Measurements from ENCODE around the gene DOCK4. TPM values are rescaled to one million over a fixed set of nuclear protein-coding genes. Genes with fewer than 3 reads are reported as not detected.

Gene DOCK4, protein sequence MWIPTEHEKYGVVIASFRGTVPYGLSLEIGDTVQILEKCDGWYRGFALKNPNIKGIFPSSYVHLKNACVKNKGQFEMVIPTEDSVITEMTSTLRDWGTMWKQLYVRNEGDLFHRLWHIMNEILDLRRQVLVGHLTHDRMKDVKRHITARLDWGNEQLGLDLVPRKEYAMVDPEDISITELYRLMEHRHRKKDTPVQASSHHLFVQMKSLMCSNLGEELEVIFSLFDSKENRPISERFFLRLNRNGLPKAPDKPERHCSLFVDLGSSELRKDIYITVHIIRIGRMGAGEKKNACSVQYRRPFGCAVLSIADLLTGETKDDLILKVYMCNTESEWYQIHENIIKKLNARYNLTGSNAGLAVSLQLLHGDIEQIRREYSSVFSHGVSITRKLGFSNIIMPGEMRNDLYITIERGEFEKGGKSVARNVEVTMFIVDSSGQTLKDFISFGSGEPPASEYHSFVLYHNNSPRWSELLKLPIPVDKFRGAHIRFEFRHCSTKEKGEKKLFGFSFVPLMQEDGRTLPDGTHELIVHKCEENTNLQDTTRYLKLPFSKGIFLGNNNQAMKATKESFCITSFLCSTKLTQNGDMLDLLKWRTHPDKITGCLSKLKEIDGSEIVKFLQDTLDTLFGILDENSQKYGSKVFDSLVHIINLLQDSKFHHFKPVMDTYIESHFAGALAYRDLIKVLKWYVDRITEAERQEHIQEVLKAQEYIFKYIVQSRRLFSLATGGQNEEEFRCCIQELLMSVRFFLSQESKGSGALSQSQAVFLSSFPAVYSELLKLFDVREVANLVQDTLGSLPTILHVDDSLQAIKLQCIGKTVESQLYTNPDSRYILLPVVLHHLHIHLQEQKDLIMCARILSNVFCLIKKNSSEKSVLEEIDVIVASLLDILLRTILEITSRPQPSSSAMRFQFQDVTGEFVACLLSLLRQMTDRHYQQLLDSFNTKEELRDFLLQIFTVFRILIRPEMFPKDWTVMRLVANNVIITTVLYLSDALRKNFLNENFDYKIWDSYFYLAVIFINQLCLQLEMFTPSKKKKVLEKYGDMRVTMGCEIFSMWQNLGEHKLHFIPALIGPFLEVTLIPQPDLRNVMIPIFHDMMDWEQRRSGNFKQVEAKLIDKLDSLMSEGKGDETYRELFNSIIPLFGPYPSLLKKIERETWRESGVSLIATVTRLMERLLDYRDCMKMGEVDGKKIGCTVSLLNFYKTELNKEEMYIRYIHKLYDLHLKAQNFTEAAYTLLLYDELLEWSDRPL (N-terminal part only)
- 44.1 and 44.9 TPM in 2 replicates for total RNA-seq
- long read RNA-seq, partial matches to known transcripts = 6 of 24 reads
- long read RNA-seq, other reads (novel, unspliced or antisense) = 18 of 24 reads

DNA sequence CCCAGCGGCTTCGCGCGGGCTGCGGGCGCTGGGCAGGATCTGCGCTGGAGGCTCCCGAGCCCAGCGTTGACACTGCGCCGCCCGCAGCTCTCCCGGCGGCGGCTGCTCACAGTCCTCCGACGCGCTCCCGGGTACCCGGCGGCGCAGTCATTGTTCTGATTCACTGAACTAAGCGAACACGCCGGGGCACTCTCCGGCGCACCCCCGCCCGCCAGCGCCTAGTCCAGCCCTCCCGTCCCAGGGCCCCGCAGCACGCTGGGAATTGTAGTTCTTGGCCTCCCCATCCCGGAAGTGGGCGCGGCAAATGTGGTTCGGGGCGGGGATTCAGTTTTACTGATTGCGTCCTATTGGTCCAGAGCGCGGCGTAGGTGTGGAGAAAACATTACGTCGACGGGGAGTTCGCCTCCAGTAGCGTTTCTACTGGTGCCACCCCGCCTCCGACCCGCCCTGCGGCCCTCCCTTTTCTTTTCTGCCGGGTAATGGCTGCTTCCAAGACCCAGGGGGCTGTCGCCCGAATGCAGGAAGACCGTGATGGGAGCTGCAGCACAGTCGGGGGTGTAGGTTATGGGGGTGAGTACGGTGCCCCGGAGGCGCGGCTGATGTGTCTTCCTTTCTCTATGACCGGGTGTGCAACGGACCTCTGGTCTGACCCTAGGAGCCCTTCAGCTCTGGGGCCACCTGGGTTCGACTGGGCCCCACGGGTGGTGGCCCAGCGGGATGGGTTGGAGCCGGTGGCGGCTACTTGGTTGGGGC, at the start of gene DOCK4, which contains the start of gene ZNF277:
DOCK4 (minus strand) TSS at position 162 of the 753 bp plus-strand sequence. CDS start 261 bp downstream, outside the sequence.
ZNF277 (plus strand) TSS at position 458 of the 753 bp plus-strand sequence; CDS start at position 480, 22 bp downstream.
- H3K4me1 Mint-ChIP-seq (ENCODE audit: unreplicated experiment) = peaks cover 35% of the 10 kb centered on the region
- TF ChIP-seq, protein P1, sequence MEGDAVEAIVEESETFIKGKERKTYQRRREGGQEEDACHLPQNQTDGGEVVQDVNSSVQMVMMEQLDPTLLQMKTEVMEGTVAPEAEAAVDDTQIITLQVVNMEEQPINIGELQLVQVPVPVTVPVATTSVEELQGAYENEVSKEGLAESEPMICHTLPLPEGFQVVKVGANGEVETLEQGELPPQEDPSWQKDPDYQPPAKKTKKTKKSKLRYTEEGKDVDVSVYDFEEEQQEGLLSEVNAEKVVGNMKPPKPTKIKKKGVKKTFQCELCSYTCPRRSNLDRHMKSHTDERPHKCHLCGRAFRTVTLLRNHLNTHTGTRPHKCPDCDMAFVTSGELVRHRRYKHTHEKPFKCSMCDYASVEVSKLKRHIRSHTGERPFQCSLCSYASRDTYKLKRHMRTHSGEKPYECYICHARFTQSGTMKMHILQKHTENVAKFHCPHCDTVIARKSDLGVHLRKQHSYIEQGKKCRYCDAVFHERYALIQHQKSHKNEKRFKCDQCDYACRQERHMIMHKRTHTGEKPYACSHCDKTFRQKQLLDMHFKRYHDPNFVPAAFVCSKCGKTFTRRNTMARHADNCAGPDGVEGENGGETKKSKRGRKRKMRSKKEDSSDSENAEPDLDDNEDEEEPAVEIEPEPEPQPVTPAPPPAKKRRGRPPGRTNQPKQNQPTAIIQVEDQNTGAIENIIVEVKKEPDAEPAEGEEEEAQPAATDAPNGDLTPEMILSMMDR (IDR thresholded peaks at IDR 0.05) = no peak
- no peaks in the 10 kb centered on the region for H3K9me3 Mint-ChIP-seq (ENCODE audit: unreplicated experiment)
- H3K27ac Mint-ChIP-seq (ENCODE audit: unreplicated experiment) = peak within 1 kb of the TSS; percentile 92
- DNase-seq (ENCODE audit: extremely low spot score, unreplicated experiment) = peak; percentile 99
- H3K4me3 Mint-ChIP-seq (ENCODE audit: unreplicated experiment) = peak within 1 kb of the TSS; percentile 95
- H3K36me3 Mint-ChIP-seq (ENCODE audit: unreplicated experiment) = no peaks in the 10 kb centered on the region
- H3K27me3 Mint-ChIP-seq (ENCODE audit: unreplicated experiment) = no peaks in the 10 kb centered on the region

DNA sequence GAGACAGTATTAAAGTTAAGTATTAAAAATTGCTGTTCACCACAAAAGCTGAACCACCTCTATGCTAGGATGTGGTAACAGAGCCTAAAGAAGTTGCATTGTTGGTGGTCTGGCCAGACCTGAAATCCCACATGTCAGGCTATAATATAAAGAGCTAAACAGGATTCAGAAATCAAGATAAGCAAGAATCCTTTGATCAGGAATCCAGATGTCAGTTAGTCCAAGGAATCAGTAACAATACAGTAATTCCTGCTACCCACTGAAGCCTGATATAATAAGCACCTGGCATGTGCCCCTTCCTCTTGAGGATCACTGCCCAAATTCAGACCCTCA, 49.2 kb upstream of the DOCK4 start:
- Mint-ChIP-seq H3K4me1 (ENCODE audit: unreplicated experiment) (peaks cover 17% of the 10 kb centered on the region), H3K27me3 (ENCODE audit: unreplicated experiment) (no peaks in the 10 kb centered on the region), H3K4me3 (ENCODE audit: unreplicated experiment) (no peak overlapping the region), H3K27ac (ENCODE audit: unreplicated experiment) (no peak overlapping the region), H3K9me3 (ENCODE audit: unreplicated experiment) (no peaks in the 10 kb centered on the region), H3K36me3 (ENCODE audit: unreplicated experiment) (no peaks in the 10 kb centered on the region)
- TF ChIP-seq, protein P1 (IDR thresholded peaks at IDR 0.05) = no peak
- DNase-seq (ENCODE audit: extremely low spot score, unreplicated experiment) = no peak

DNA sequence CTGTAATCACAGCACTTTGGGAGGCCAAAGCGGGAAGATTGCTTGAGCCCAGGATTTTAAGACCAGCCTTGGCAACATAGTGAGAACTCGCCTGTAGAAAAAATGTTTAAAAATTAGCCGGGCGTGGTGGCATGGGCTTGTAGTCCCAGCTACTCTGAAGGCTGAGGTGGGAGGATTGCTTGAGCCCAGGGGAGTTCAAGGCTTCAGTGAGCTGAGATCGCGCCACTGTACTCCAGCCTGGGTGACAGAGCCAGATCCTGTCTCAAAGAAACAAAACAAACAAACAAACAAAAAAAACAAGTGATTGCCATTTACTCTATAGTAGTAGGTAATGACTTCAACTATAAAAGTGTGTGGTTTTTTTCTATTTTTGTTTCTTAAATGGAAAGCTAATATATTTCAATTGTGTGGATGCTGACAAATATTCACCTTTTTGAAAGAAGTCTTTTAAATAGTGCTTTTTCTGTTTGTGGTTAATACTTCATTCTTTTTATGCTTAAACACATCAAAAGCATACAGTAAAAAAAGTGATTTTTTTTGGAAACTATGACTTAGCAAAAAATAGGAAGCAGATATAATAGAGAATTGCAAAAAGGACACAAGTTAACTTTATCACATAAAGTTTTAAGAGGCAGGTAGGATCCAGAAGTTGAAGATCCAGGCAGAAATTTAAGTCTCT, 48.6 kb upstream of the DOCK4 start:
- H3K9me3 Mint-ChIP-seq (ENCODE audit: unreplicated experiment) = no peaks in the 10 kb centered on the region
- TF ChIP-seq, protein P1 (IDR thresholded peaks at IDR 0.05) = no peak
- peaks cover 17% of the 10 kb centered on the region for H3K4me1 Mint-ChIP-seq (ENCODE audit: unreplicated experiment)
- H3K27me3 Mint-ChIP-seq (ENCODE audit: unreplicated experiment) = no peaks in the 10 kb centered on the region
- H3K27ac Mint-ChIP-seq (ENCODE audit: unreplicated experiment) = no peak overlapping the region
- no peak overlapping the region for H3K4me3 Mint-ChIP-seq (ENCODE audit: unreplicated experiment)
- no peaks in the 10 kb centered on the region for H3K36me3 Mint-ChIP-seq (ENCODE audit: unreplicated experiment)
- DNase-seq (ENCODE audit: extremely low spot score, unreplicated experiment) = no peak

DNA sequence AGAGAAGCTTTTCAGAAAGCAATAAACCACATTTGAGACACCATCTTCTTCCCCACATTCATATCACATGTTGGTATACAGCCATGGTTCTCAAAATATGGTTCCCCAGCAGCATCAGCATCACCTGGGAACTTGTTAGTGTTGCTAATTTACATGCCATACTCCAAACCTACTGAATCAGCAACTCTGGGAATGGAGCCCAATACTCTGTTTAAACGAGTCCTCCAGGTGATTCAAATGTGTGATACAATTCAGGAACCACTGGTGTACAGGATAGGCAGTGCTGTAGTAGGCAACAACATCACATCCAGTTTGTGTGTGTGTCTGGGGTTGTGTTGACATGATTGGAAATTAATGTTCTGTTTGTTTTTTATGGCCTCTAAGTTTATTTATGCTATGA, 48.0 kb upstream of the DOCK4 start:
- Mint-ChIP-seq H3K4me3 (ENCODE audit: unreplicated experiment) (no peak overlapping the region), H3K4me1 (ENCODE audit: unreplicated experiment) (peaks cover 17% of the 10 kb centered on the region), H3K9me3 (ENCODE audit: unreplicated experiment) (no peaks in the 10 kb centered on the region), H3K27me3 (ENCODE audit: unreplicated experiment) (no peaks in the 10 kb centered on the region), H3K27ac (ENCODE audit: unreplicated experiment) (no peak overlapping the region), H3K36me3 (ENCODE audit: unreplicated experiment) (no peaks in the 10 kb centered on the region)
- TF ChIP-seq, protein P1 (IDR thresholded peaks at IDR 0.05) = no peak
- DNase-seq (ENCODE audit: extremely low spot score, unreplicated experiment) = no peak

All from osteocyte (in vitro differentiated cells).